Gastroesophageal sphincter (tissue), 4 donors: ENCODE results near the gene PEPD. TPM values are rescaled to one million over a fixed set of nuclear protein-coding genes. Genes with fewer than 3 reads are reported as not detected.

Source experiments
- ATAC-seq: fragments of 150-250 bp; one replicate; pipeline ENCODE4 v1.9.1; 2016; ENCODE audit warnings: mild to moderate bottlenecking, moderate library complexity
- H3K27ac ChIP-seq, 4 donors: fragments of 200-600 bp; sonication (generic) in 3 of 4; 1 replicate in 3 of 4; 2 replicates in 1 of 4; pipeline ENCODE4 v1.5.1; 2016 to 2019
- H3K27me3 ChIP-seq: fragments of 200-600 bp; sonication (generic); one replicate; pipeline ENCODE4 v1.5.1; 2019
- H3K36me3 ChIP-seq, 2 donors: fragments of 200-600 bp; sonication (generic); one replicate each; pipeline ENCODE4 v1.5.1; 2019; ENCODE audit warnings: control low read depth in 1 of 2
- H3K4me1 ChIP-seq, 3 donors: fragments of 200-600 bp; sonication (generic); 1 replicate in 2 of 3; 2 replicates in 1 of 3; pipeline ENCODE4 v1.5.1; 2016 to 2019; ENCODE audit warnings: control low read depth in 2 of 3
- H3K4me3 ChIP-seq, 2 donors: fragments of 200-600 bp; sonication (generic); one replicate each; pipeline ENCODE4 v1.5.1; 2019; ENCODE audit warnings: mild to moderate bottlenecking in 1 of 2, moderate library complexity in 1 of 2
- H3K9me3 ChIP-seq, 3 donors: fragments of 200-600 bp; sonication (generic); one replicate each; pipeline ENCODE4 v1.5.1; 2017 to 2019; ENCODE audit warnings: control low read depth in 2 of 3
- EP300 ChIP-seq: sonication (generic); formaldehyde crosslinking; IDR thresholded peaks from one replicate; pipeline ENCODE4 v1.6.1; 2017; ENCODE audit warnings: antibody characterized with exemption, mild to moderate bottlenecking
- POLR2A ChIP-seq, 2 donors: fragments of 450-650 bp; IDR thresholded peaks; one replicate each; pipeline ENCODE4 v1.6.1; 2017; ENCODE audit warnings: antibody characterized with exemption in 2 of 2, mild to moderate bottlenecking in 2 of 2, moderate library complexity in 1 of 2
- POLR2AphosphoS5 ChIP-seq: sonication (generic); formaldehyde crosslinking; IDR thresholded peaks from one replicate; pipeline ENCODE4 v1.6.1; 2017; ENCODE audit warnings: antibody characterized with exemption
- WGBS, 2 donors: methylation state at CpG; one replicate each; pipeline ENCODE4 v1.1.5; 2018; ENCODE audit warnings: low coverage in 1 of 2; 5-methylcytosine and 5-hydroxymethylcytosine counted together
- total RNA-seq, 4 donors: library from RNA; depleted of rRNA; stranded (reverse); fragments of >200 nt; gene quantifications; one replicate each; pipeline ENCODE4 v1.1.0, GENCODE V29; 2016
- TF ChIP-seq, protein P1 (sequence below), 4 experiments: fragments of 200-600 bp in 2 of 4; fragments of 450-650 bp in 2 of 4; sonication (generic) in 1 of 4; IDR thresholded peaks; one replicate each; pipeline ENCODE4 v1.5.1; 2017 to 2019; ENCODE audit warnings: antibody characterized with exemption in 4 of 4, mild to moderate bottlenecking in 2 of 4, moderate library complexity in 2 of 4

PEPD gene
- total RNA-seq, 4 donors from 2014 or later: 61.3 to 77.7 (median 69.6) TPM

DNA sequence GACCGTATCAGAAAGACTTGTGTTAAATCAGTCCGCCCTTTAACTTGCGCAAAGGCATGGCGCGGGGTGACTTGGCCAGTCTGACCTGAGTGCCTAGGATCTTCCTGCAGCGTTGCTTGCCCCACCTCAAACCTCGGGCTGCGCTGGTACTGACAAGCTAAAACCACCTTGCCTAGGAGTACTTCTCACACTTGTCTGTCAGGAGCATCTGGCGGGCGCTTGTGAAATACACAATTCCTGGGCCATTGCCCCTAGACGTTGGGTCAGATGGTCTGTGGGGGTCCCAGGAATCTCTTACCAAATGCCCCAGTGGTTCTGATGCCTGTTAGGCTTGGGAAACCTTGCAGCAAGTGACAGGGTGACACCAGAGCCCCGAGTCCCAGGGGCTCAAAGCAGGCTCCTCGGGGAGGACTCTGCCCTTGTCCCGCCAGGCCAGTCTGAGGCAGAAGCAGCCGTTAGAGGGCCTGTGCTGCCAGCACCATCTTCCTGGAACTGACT, 135.2 kb downstream of the PEPD start:
- H3K4me1 ChIP-seq: peaks cover 0 to 53% (median 26%) of the 10 kb centered on the region in 3 donors
- no peak overlapping the region for H3K4me3 ChIP-seq
- H3K36me3 ChIP-seq: peaks cover 0 to 40% of the 10 kb centered on the region in 2 donors
- H3K27ac ChIP-seq: no peak overlapping the region
- H3K9me3 ChIP-seq: no peaks in the 10 kb centered on the region
- ATAC-seq: no peak
- WGBS, 2 donors: 87 to 97% methylated on average over 5 to 7 of the region's 15 CpGs
- H3K27me3 ChIP-seq: no peaks in the 10 kb centered on the region
- no peak for TF ChIP-seq EP300
- TF ChIP-seq POLR2AphosphoS5: no peak
- TF ChIP-seq, protein P1, sequence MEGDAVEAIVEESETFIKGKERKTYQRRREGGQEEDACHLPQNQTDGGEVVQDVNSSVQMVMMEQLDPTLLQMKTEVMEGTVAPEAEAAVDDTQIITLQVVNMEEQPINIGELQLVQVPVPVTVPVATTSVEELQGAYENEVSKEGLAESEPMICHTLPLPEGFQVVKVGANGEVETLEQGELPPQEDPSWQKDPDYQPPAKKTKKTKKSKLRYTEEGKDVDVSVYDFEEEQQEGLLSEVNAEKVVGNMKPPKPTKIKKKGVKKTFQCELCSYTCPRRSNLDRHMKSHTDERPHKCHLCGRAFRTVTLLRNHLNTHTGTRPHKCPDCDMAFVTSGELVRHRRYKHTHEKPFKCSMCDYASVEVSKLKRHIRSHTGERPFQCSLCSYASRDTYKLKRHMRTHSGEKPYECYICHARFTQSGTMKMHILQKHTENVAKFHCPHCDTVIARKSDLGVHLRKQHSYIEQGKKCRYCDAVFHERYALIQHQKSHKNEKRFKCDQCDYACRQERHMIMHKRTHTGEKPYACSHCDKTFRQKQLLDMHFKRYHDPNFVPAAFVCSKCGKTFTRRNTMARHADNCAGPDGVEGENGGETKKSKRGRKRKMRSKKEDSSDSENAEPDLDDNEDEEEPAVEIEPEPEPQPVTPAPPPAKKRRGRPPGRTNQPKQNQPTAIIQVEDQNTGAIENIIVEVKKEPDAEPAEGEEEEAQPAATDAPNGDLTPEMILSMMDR (IDR thresholded peaks at IDR 0.05): no peak
- no peak for TF ChIP-seq POLR2A (IDR thresholded peaks at IDR 0.05)

DNA sequence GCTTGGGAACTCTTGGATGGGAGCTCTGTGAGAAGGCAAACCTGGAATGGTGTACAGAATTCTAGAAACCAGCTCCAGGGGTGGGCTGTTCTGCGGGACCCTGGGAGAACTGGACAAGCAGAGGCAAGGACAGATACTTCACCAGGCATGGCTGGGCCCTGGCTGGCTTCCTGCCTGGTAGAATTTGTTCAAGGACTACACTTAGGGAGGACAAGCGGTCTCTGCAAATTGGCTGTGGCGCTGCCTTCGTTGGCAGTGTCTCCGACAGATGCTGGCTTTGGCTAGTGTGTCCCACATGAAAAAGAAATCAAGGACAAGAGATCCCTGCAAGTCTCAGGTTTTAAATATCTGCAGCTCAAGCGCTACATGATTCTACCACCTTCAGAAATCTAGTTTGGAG, 135.6 kb downstream of the PEPD start:
- Histone ChIP-seq H3K4me3 (no peak overlapping the region), H3K27ac (no peak overlapping the region), H3K27me3 (no peaks in the 10 kb centered on the region), H3K36me3 (peaks cover 0 to 44% of the 10 kb centered on the region in 2 donors), H3K4me1 (peaks cover 0 to 49% (median 22%) of the 10 kb centered on the region in 3 donors), H3K9me3 (no peaks in the 10 kb centered on the region)
- ATAC-seq: no peak
- TF ChIP-seq, protein P1 (IDR thresholded peaks at IDR 0.05): no peak
- TF ChIP-seq EP300 (no peak), POLR2AphosphoS5 (no peak), POLR2A (IDR thresholded peaks at IDR 0.05) (no peak)
- 83 to 93% methylated on average over 1 to 5 of the region's 6 CpGs for WGBS, 2 donors

DNA sequence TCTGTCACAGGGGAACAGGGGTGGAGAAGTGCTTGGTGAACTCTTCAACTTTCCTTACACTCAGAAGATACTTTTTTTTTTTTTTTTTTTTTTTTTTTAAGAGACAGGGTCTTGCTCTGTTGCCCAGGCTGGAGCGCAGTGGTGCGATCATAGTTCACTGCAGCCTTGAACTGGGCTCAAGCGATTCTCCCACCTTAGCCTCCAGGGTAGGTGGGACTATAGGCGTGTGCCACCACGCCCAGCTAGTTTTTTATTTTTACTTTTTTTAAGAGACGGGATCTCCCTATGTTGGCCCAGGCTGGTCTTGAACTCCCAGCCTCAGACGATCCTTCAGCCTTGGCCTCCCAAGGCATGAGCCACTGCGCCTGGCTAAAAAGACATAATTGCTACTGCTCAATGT, 136.6 kb downstream of the PEPD start:
- Histone ChIP-seq H3K36me3 (peaks cover 0 to 46% of the 10 kb centered on the region in 2 donors), H3K27ac (no peak overlapping the region), H3K4me1 (peaks cover 0 to 39% (median 16%) of the 10 kb centered on the region in 3 donors), H3K27me3 (no peaks in the 10 kb centered on the region), H3K4me3 (no peak overlapping the region), H3K9me3 (no peaks in the 10 kb centered on the region)
- TF ChIP-seq, protein P1 (IDR thresholded peaks at IDR 0.05): no peak
- no peak for TF ChIP-seq EP300
- no peak for TF ChIP-seq POLR2A (IDR thresholded peaks at IDR 0.05)
- TF ChIP-seq POLR2AphosphoS5: no peak
- 98% methylated on average over 8 of the region's 8 CpGs; no CpG with 5 or more reads in 1 of the 2 donors for WGBS, 2 donors
- ATAC-seq: no peak

DNA sequence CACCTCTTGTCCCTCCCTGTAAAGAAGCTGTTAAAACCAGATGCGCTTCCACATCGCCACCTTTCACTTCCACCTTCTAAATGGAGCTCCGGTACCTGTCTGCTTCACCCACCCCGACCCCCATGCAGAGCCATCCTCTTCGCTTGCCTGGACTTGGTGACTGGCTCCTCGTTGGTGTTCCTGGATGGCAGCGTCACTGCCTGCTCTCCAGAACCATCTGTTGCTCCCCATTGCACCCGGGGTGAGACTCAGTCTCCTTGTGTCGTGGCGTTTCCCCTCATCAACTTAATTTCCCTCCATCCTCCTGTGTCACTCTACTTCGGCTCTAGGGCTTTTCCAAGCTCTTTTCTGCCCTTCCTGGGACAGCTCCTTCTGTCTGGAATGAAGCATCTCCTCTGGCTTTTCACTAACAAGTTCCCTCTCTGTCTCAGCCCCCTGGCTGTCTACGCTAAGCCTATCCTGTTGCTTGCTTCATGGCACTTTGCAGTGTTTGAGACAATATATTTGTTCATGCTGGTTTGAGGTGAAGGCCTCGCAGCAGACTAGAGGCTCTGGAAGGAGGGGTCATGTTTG, 137.8 kb downstream of the PEPD start:
- TF ChIP-seq POLR2AphosphoS5 (no peak), POLR2A (IDR thresholded peaks at IDR 0.05) (no peak), EP300 (no peak)
- TF ChIP-seq, protein P1 (IDR thresholded peaks at IDR 0.05): no peak
- H3K9me3 ChIP-seq: no peaks in the 10 kb centered on the region
- no peak overlapping the region for H3K27ac ChIP-seq
- peaks cover 0 to 31% (median 7%) of the 10 kb centered on the region in 3 donors for H3K4me1 ChIP-seq
- no peak overlapping the region for H3K4me3 ChIP-seq
- no peak for ATAC-seq
- H3K27me3 ChIP-seq: no peaks in the 10 kb centered on the region
- 92 to 100% methylated on average over 5 to 8 of the region's 13 CpGs for WGBS, 2 donors
- H3K36me3 ChIP-seq: peaks cover 0 to 57% of the 10 kb centered on the region in 2 donors

DNA sequence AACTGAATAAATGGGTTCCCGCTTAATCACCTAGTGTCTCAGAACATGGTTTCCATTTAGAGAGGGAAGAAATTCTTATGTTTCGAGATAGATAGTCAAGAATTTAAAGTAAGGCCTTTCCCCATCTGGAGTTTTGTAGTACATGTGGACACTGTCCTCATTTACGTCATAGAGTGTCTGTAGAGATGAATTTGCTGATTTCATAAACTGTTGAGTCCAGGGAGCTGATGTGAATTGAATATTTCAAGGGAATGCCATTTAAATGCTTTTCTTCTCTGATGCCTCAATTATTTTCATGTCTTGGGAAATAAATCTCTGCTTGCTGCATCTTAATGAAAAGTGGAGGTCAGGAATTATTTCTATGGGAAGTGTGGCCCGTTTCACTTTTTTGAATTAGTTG, 138.6 kb downstream of the PEPD start:
- H3K27ac ChIP-seq: no peak overlapping the region
- H3K4me1 ChIP-seq: peaks cover 0 to 31% (median 1%) of the 10 kb centered on the region in 3 donors
- 78 to 94% methylated on average over 4 of the region's 4 CpGs for WGBS, 2 donors
- no peaks in the 10 kb centered on the region for H3K9me3 ChIP-seq
- peaks cover 0 to 56% of the 10 kb centered on the region in 2 donors for H3K36me3 ChIP-seq
- no peak for ATAC-seq
- no peak overlapping the region for H3K4me3 ChIP-seq
- TF ChIP-seq EP300 (no peak), POLR2AphosphoS5 (no peak), POLR2A (IDR thresholded peaks at IDR 0.05) (no peak)
- TF ChIP-seq, protein P1 (IDR thresholded peaks at IDR 0.05): no peak
- no peaks in the 10 kb centered on the region for H3K27me3 ChIP-seq
